ACHN (cell line): Measurements from ENCODE around the gene CDK16.

Experiments
- DNase-seq: peaks from one replicate; pipeline ENCODE4 v3.0.0-alpha.2; 2015
- in situ Hi-C: cut with HindIII; loops from 2 replicates; pipeline ENCODE4 v1.10.0; 2017; ENCODE audit warnings: low sequenced_read_pairs, low pct_ligation_motif_present, low pct_unique_long_range_greater_than_20kb

Gene CDK16

GRCh38 chrX:47182106-47182700 lies 36.3 kb upstream of the CDK16 start:
- in situ Hi-C loops, result no loop called here
- DNase-seq, result no peak

GRCh38 chrX:47184486-47184885 lies 34.0 kb upstream of the CDK16 start:
- no peak for DNase-seq
- in situ Hi-C loops, result no loop called here

- in situ Hi-C loops, result no loop called here
- DNase-seq, result no peak
These were observed 33.2 kb upstream of the CDK16 start for GRCh38 chrX:47185241-47185640.

- no peak for DNase-seq
- in situ Hi-C loops, result no loop called here
These were observed 32.3 kb upstream of the CDK16 start for GRCh38 chrX:47186096-47186740.

GRCh38 chrX:47187106-47187677 lies 31.3 kb upstream of the CDK16 start:
- in situ Hi-C loops, result no loop called here
- DNase-seq, result no peak

- in situ Hi-C loops, result no loop called here
- DNase-seq, result no peak
These were observed 28.6 kb upstream of the CDK16 start for GRCh38 chrX:47189906-47190305.

GRCh38 chrX:47190445-47191269 lies 27.8 kb upstream of the CDK16 start:
- in situ Hi-C loops, result no loop called here
- DNase-seq, result peak; percentile 84

- in situ Hi-C loops, result no loop called here
- no peak for DNase-seq
These were observed 27.1 kb upstream of the CDK16 start for GRCh38 chrX:47191331-47191730.

GRCh38 chrX:47191806-47192401 lies 26.6 kb upstream of the CDK16 start:
- DNase-seq, result no peak
- in situ Hi-C loops, result no loop called here

- in situ Hi-C loops, result no loop called here
- peak; percentile 88 for DNase-seq
These were observed 24.8 kb upstream of the CDK16 start, which contains the start of gene UBA1 for GRCh38 chrX:47193475-47194193. TSS of gene UBA1 (plus strand) at chrX:47193829. CDS start at chrX:47198803, 4,974 bp downstream.

GRCh38 chrX:47194194-47194787 lies 24.2 kb upstream of the CDK16 start:
- in situ Hi-C loops, result no loop called here
- DNase-seq, result no peak

- in situ Hi-C loops, result no loop called here
These were observed 22.4 kb upstream of the CDK16 start for GRCh38 chrX:47196098-47196497.

GRCh38 chrX:47197526-47197925 lies 21.0 kb upstream of the CDK16 start:
- DNase-seq, result no peak
- in situ Hi-C loops, result no loop called here

More at GRCh38 chrX:47196098-47196497, 22.4 kb upstream of the CDK16 start:
- no peak for DNase-seq

GRCh38 chrX:47198026-47198686 lies 20.3 kb upstream of the CDK16 start:
- in situ Hi-C loops, result no loop called here
- peak; percentile 7 for DNase-seq

GRCh38 chrX:47198687-47199080 lies 19.8 kb upstream of the CDK16 start:
- DNase-seq, result no peak
- in situ Hi-C loops, result no loop called here

GRCh38 chrX:47199286-47199685 lies 19.2 kb upstream of the CDK16 start:
- DNase-seq, result no peak
- in situ Hi-C loops, result no loop called here

- no peak for DNase-seq
- in situ Hi-C loops, result no loop called here
These were observed 17.9 kb upstream of the CDK16 start for GRCh38 chrX:47200385-47201150.
